Neural crest cell (in vitro differentiated cells): ENCODE measurements around the gene NDUFA1. TPM values are rescaled to one million over a fixed set of nuclear protein-coding genes. Genes with fewer than 3 reads are reported as not detected.
"Not testable (repeated sequence)": the region's sequence is repeated elsewhere in the genome, so short reads cannot be mapped to it uniquely, and the experiment has no call there.

Experiments used
- DNase-seq: peaks from one replicate; pipeline ENCODE4 v3.0.0; 2021; ENCODE audit warnings: low read depth, mixed read lengths, low spot score
- H3K27ac Mint-ChIP-seq: one replicate; pipeline ENCODE4 v1.8.0; 2021; ENCODE audit warnings: mild to moderate bottlenecking, mixed read lengths; ENCODE audit not compliant: unreplicated experiment
- H3K27me3 Mint-ChIP-seq: 2 replicates; pipeline ENCODE4 v1.8.0; 2021; ENCODE audit warnings: low read depth, mild to moderate bottlenecking, mixed read lengths
- H3K36me3 Mint-ChIP-seq: 2 replicates; pipeline ENCODE4 v1.8.0; 2021; ENCODE audit warnings: low read depth, mild to moderate bottlenecking, mixed read lengths
- H3K4me1 Mint-ChIP-seq: 2 replicates; pipeline ENCODE4 v1.8.0; 2021; ENCODE audit warnings: mixed read lengths
- H3K4me3 Mint-ChIP-seq: one replicate; pipeline ENCODE4 v1.8.0; 2021; ENCODE audit warnings: mild to moderate bottlenecking, mixed read lengths
- H3K9me3 Mint-ChIP-seq: 2 replicates; pipeline ENCODE4 v1.8.0; 2021; ENCODE audit warnings: mixed read lengths
- CTCF ChIP-seq: fragments of 200-600 bp; sonication (generic); conservative IDR thresholded peaks from 2 replicates; pipeline ENCODE4 v1.5.0; 2021; ENCODE audit warnings: antibody characterized with exemption, mild to moderate bottlenecking
- total RNA-seq: library from RNA; stranded (reverse); gene quantifications from 2 replicates; pipeline ENCODE4 v1.2.1, GENCODE V29; 2021

NDUFA1 gene
- total RNA-seq, 1 donor from 2014 or later = 62.0 TPM

- Mint-ChIP-seq H3K4me3 (no peak overlapping the region), H3K9me3 (peaks cover 4% of the 10 kb centered on the region), H3K27me3 (no peaks in the 10 kb centered on the region), H3K4me1 (peaks cover 5% of the 10 kb centered on the region), H3K27ac (no peak overlapping the region), H3K36me3 (peaks cover 3% of the 10 kb centered on the region)
- DNase-seq = no peak
- no peak for TF ChIP-seq CTCF
These were observed 8.4 kb downstream of the NDUFA1 start for GRCh38 chrX:119880076-119880475.

GRCh38 chrX:119880552-119881437 lies 9.2 kb downstream of the NDUFA1 start:
- peaks cover 3% of the 10 kb centered on the region for H3K36me3 Mint-ChIP-seq
- H3K4me1 Mint-ChIP-seq = peaks cover 5% of the 10 kb centered on the region
- H3K9me3 Mint-ChIP-seq = peaks cover 4% of the 10 kb centered on the region
- peak; percentile 65 for TF ChIP-seq CTCF
- peak overlapping the region; percentile 52 for H3K4me3 Mint-ChIP-seq
- peak; percentile 1 for DNase-seq
- no peaks in the 10 kb centered on the region for H3K27me3 Mint-ChIP-seq
- no peak overlapping the region for H3K27ac Mint-ChIP-seq

GRCh38 chrX:119885554-119886428 lies 14.2 kb downstream of the NDUFA1 start:
- H3K4me1 Mint-ChIP-seq = peaks cover 2% of the 10 kb centered on the region
- peaks cover 4% of the 10 kb centered on the region for H3K9me3 Mint-ChIP-seq
- no peak overlapping the region for H3K27ac Mint-ChIP-seq
- H3K36me3 Mint-ChIP-seq = peaks cover 3% of the 10 kb centered on the region
- no peak overlapping the region for H3K4me3 Mint-ChIP-seq
- H3K27me3 Mint-ChIP-seq = no peaks in the 10 kb centered on the region
- TF ChIP-seq CTCF = no peak
- no peak for DNase-seq

GRCh38 chrX:119887721-119888425 lies 16.2 kb downstream of the NDUFA1 start:
- H3K27ac Mint-ChIP-seq = no peak overlapping the region
- no peaks in the 10 kb centered on the region for H3K27me3 Mint-ChIP-seq
- peaks cover 3% of the 10 kb centered on the region for H3K36me3 Mint-ChIP-seq
- TF ChIP-seq CTCF = peak; percentile 68
- no peaks in the 10 kb centered on the region for H3K4me1 Mint-ChIP-seq
- H3K4me3 Mint-ChIP-seq = peak overlapping the region; percentile 51
- H3K9me3 Mint-ChIP-seq = peaks cover 4% of the 10 kb centered on the region
- peak; percentile 74 for DNase-seq

- H3K36me3 Mint-ChIP-seq, H3K4me3 Mint-ChIP-seq, H3K9me3 Mint-ChIP-seq, H3K27me3 Mint-ChIP-seq, H3K4me1 Mint-ChIP-seq, H3K27ac Mint-ChIP-seq, DNase-seq: not testable (repeated sequence)
These were observed 19.0 kb downstream of the NDUFA1 start for GRCh38 chrX:119890626-119891025.

- not testable (repeated sequence) for H3K4me3 Mint-ChIP-seq, H3K9me3 Mint-ChIP-seq, H3K27ac Mint-ChIP-seq, H3K27me3 Mint-ChIP-seq, H3K4me1 Mint-ChIP-seq, DNase-seq, H3K36me3 Mint-ChIP-seq
These were observed 20.5 kb downstream of the NDUFA1 start for GRCh38 chrX:119891961-119892692.
